ENCODE measurements around the gene DOCK4.

GRCh38 chr7:111860248-111860647, 346.0 kb downstream of the DOCK4 start:
- TF ChIP-seq CTCF (IDR thresholded peaks at IDR 0.05) (no peak), FOXJ3 (CRISPR knock-in tag; IDR thresholded peaks at IDR 0.05; ENCODE audit: borderline replicate concordance) (no peak), NFE2L1 (CRISPR knock-in tag; IDR thresholded peaks at IDR 0.05) (no peak), RORB (CRISPR knock-in tag; IDR thresholded peaks at IDR 0.05) (no peak), JUN (CRISPR knock-in tag; IDR thresholded peaks at IDR 0.05) (no peak)
